Subcutaneous adipose tissue (tissue), 4 donors: ENCODE results near the gene SLC8A2. TPM values are rescaled to one million over a fixed set of nuclear protein-coding genes. Genes with fewer than 3 reads are reported as not detected.

ENCODE experiments used
- CTCF ChIP-seq: fragments of 450-650 bp; IDR thresholded peaks from one replicate; pipeline ENCODE4 v1.5.1; 2016; ENCODE audit warnings: low read depth, mild to moderate bottlenecking, control low read depth, antibody characterized with exemption, moderate library complexity
- total RNA-seq, 4 donors: library from RNA; depleted of rRNA; stranded (reverse); fragments of >200 nt; gene quantifications; one replicate each; pipeline ENCODE4 v1.1.0, GENCODE V29; 2016

The SLC8A2 gene
- total RNA-seq, 4 donors from 2014 or later: 0.17 to 4.3 (median 0.22) TPM; not detected in 1

DNA sequence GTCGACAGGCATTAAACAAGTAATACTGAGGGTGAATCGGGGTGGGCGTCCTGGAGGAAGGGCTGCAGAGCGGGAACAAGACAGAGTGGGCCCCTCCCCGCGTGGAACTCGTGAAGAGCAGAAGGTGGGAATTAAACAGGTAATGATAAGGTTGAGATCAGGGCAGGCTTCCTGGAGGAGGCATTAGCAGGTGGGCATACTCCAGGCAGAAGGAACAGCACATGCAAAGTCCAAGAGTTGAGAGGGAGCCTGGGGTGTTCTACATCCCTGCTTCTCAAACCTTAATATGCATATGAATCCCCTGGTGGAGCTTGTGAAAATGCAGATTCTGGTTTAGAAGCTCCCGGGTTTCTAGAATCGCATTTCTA lies 23.3 kb downstream of the SLC8A2 start:
- TF ChIP-seq CTCF: no peak

DNA sequence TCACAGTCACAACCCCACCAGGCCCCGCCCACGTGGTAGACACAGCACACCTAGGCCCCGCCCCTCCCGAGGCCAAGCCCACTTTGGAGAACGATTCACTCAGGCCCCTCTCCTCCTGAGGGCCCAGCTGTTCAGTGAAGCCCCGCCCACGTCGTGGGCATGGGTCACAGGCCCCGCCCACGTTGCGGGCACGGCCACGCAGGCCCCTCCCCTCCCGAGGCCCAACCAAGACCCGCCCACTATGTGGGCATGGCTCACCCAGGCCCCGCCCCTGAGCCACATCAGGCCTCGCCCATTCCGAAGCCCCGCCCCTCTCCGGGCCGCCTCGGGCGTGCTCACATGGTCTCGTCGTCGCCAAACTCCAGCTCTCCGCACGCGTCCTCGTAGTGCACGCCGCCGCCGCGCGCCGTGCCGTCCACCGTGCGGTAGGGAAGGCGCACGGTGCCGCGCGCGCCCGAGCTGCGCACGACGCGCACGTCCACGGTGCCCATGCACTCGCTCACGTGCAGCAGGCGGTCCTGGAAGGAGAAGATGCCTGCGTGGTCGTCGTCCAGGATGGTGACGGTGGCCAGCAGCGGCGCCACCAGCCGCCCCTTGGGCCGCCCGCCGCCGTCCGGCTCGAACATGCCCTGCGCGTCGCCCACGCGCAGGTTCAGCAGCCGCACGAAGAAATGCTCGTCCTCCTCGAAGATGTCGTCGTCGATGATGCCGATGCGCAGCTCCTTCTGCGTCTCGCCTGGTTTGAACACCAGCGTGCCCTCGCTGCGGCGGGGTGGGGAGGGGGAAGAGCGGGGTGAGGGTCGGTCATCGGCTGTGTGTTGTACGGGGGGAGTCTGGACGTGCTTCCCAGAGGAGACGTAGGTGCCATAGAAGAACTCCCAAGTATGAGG lies 24.0 kb downstream of the SLC8A2 start:
- no peak for TF ChIP-seq CTCF

GRCh38 chr19:47446534-47447469 lies 24.9 kb downstream of the SLC8A2 start:
- TF ChIP-seq CTCF: no peak

GRCh38 chr19:47445937-47446402 lies 25.7 kb downstream of the SLC8A2 start:
- no peak for TF ChIP-seq CTCF

DNA sequence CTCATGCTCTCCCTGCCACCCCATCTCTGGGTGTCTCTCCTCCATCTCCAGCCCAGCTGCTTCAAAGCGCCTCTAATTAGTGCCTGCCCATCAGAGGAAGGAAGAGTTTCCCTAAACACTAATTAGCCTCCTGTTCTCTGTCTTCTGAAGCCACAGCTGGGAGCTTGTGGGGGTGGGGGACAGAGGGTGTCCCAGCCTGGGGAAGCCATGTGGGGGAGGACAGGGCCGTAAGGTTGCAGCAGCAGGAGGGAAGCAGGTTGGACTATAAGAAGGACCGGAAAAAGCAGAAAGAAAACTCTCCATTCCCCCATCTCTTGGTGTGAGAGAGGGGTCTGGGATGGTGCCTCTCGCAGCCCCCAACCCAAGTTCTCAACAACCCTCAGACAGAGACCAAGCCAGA lies 26.2 kb downstream of the SLC8A2 start:
- no peak for TF ChIP-seq CTCF

GRCh38 chr19:47444388-47444821 lies 27.3 kb downstream of the SLC8A2 start:
- no peak for TF ChIP-seq CTCF

GRCh38 chr19:47443331-47443730 lies 28.4 kb downstream of the SLC8A2 start:
- TF ChIP-seq CTCF: no peak
